ELR (cell line): ENCODE measurements around the gene TBX5.

Experiments used
- DNase-seq: peaks from one replicate; pipeline ENCODE4 v3.0.0-alpha.2; 2015; ENCODE audit warnings: low read depth

The TBX5 gene

DNA sequence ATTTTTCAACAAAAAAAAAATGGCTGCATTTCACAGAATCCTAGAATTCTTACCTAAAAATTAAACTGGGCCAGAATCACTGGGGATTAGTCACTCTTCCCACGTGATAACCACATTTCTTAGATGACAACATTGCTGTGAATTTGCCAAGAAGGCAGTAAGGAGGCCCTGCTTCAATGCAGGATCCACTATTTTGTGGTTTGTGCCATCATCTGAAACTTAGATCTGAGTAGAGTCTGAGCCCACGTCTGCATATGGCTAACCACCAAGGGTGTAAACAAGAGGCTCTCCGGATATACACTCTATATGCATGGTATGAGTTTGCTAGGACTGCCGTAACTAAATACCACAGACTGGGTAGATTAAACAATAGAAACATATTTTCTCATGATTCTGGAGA lies 24.4 kb upstream of the TBX5 start:
- peak; percentile 94 for DNase-seq

DNA sequence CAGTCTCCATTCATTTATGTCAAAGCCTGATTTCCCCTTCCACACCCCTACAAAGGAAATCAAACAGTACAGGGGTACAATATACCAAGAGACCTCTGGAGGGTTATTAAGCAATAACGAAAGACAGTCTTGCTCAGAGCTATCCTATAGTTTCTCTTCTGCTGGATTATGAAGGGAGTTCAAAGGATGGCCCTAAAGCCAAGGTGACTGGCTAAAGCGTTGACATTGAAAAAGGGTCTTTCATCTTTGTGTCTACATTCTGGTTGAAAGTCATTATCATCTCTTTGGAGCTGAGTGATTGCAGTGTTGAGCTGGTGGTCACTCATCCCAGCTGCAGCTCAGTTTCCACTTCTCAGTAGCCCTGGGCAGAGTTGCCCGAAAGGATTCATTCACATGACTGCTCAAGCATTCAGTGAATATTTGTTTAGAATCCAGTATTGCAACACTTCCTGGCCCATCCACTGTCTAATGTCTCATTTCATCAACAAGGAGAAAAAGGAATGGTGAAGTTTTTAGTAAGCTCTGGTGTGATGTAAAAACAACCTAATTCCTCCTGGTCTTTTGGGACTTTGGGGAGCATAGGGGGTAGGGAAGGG lies 19.2 kb upstream of the TBX5 start:
- DNase-seq: peak; percentile 68

DNA sequence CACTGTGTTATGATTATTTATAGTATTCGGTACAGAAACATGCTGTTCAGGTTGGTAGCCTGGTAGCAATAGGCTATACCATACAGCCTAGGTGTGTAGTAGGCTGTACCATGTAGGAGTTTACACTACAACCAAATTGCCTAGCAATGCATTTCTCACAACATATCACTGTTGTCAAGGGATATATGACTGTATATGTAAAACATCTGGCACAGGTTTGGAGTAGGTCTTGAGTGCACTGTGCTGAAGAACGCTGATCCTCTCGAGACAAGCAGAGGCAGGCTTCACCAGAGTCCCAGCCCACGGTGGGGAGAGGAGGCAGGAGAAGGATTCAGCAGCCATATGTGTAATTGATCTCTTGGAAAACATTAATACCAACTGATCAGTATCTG lies 15.0 kb upstream of the TBX5 start:
- no peak for DNase-seq

DNA sequence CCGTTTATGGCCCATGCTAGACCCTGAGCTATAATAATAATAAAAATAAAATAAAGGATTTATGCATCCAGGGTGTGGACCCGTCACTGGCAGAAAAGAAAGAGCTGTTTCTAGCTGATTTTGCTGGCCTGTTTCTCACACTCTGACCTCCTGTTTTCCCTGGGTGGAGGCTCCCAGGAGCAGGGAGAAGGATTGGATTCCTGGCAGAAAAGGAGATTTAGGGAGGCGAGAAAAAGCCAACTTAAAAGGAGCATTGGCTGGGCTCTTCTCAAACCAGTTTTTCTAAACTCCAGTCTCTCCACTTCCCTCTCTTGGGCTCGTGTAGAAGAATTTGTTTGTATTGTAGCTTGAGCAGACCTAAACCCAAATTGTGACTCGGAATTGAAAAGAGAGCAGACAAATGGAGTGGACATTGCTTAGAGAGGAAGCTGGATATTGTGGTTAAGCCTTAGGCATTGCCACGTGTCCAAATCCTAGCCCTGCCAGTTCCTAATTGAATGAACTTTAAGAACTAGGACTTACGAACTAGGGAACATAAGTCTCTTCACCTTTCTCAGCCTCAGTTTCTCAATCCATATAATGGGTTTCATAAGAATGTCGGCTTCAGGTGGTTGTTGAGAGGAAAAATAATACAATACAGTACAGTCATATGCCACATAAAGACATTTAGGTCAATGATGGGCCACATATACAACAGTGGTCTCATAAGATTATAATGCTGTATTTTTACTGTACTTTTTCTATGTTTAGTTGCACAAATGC lies 14.4 kb upstream of the TBX5 start:
- no peak for DNase-seq

GRCh38 chr12:114416028-114416427 lies 10.1 kb upstream of the TBX5 start:
- DNase-seq: no peak

DNA sequence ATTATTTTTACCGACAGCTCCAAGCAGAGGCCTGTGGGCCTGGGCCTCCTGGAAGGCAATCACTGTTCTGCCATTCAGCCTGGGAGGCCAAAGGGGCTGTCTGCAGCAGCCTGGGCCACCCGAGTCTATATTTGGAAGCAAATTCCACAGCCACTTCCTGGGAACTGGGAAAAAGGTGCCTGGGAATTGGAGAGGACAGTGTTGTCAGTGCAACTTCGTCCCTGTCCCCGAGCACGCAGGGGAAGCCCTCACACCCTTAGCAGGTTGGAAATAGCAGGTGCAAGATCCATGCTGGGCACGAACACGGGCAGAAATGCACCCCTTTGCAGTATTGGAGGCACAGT lies 9.6 kb upstream of the TBX5 start:
- DNase-seq: no peak

DNA sequence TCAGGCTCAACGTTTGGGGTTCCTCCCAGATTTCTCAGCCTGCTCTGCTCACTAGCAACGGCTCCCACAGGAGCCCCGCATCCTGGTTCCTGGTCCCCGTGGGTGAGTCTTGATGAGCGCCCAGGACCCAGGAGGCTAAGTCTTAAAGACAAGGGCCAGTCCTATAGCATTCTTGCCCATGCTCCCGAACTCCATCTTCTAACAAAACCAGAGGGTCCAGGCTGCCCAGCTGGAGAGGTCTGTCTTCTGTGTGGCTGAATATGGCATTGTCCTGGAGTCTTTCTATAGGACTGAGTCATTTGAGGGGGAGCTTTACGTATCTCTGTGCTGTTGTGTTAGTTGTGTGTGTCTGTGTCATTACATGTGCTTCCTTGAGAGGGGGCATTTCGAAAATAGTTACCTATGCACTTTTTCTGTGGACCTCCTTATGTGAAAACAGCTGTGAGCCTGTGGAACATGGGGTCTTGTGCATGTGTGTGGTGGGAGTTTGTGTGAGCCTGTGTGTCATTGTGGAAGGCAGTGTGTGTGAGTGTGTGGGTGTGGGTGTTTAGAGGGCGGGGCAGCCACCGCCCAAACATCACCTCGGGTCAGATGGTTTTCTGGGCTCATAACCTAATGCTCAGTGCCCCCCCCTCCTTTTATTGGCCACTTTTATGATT lies 9.1 kb upstream of the TBX5 start:
- DNase-seq: peak; percentile 47

DNA sequence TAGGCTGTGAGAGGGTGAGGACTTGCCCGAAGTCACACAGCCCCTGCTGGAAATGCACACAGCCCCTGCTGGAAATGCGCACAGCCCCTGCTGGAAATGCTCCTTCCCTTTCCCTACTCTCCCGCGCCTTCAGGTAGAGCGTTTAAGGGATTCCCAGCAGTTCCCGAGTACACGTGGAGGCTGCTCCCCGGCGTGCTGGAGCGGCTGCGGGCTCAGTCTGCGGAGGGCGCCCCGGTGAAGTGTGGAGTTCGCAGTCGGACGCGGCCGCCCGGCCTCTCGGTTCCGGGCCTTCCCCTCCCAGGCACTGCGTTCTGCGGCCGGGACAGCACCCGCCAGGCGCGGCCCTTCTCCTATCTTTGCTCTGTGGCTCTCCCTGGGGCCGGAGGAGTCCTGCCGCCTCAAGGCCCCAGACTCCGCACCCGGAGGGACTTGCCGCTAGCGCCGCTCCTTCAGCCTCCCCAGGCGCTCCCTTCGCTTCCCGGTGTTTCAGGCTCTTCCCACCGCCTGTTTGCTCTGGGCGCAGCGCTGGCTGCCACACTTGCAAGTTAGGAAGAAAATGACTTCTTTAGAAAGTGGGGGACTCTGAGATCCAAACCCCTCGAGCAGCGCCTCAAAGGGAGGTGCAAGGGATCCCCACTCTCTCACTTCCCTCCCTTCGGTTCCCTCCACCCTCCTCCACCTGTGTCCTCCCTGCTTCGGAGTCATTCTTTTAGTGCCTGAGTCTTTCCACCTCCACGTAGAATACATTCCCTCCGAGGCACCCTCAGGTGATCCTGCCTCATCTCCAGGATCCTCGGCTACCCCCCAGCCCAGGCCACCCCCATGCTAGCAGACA lies 8.3 kb upstream of the TBX5 start:
- peak; percentile 47 for DNase-seq

DNA sequence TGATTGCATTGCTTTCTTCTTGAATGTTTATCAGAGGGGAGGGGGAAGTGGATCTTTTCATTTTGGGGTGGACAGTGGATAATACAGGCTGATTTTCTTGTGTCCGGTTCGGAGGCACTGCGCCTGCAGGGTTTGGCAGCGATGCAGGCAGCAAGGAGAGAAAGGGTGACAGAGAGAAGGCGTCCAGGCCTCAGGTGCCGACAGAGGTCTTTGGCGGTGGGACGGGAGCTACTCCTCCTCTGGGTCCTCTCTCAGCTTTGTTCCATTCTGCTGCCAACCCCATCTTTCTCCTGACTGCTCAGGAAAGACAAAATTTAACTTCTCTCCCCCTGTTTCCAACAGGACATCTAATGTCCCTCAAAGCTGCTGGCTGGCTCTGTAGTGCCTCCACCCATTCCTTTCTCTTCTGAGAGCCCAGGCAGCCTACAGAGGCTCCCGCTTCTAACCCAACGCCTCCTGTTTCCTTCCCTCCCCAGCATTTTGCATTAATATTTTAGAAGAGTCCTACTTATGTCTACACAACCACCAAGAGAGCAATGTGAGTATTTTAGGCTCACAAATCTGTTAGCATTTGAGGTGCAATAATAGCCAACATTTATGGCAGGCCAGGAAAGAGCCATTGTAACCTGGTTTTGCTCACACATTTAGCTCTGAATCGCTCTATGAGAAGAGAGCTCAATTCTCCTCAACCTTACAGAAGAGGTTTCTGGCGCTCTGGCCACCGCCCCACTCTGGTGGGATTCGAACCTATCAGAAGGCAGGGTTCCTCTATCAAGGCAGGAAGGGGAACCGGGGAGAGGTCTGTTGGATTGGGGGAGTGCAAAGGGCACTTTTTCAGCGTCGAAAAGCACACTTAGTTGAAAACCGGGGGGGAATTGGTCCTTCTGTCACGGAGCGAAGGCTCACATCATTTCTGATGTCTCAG lies 7.1 kb upstream of the TBX5 start:
- DNase-seq: peak; percentile 9

DNA sequence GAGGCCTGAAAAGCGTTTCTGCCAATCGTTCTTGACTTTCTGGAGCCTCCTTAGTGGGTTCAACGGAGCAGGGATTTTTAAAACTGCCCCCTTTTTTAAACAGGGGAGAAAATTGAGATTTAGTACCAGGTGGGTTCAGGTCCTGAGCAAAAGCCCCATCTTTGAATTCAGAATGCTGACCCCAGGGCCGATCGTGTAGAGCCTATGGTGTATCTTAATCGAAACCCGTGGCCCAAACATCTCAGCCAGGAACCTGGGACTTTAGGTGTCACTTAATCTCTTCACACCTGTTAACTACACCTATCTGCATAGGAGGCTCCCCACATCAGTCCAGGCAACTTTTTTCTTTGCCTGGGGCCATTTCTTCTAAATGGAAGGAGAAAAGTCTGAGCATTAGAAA lies 6.4 kb upstream of the TBX5 start:
- DNase-seq: no peak

DNA sequence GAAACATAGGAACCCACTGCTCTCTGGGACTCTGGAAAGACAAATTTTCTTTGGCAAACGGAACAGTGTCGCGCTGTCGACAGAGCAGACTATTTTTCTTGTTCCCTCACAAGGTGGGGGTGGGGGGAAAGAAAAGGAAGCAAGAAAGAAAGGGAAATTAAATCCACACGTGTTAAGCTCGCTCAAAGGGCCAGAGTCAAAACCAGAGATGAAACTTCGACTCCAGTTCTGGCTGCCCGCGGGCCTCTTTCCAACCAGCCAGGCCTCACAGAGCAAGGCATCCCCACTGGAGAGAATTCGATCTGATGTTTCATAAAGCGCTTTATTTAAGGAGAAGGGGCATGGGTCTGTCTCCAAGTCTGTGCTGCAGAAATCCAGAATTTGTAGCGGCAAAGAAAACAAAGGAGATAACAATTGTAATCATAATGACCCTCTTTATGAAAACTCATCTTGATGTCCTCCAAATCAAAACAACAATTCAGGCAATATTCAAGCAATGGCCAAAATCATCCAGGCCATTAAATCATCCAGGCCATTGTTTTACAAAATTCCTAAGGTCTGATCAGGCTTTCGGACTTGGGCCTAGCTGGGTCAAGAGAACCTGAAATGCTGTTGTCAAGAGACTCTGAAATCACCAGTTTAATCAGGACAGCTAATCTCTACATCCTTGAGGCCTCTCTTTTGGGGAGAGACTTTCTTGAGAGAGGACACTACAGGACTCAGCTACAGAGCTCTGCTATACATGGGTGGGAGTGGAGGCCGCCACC lies 5.3 kb upstream of the TBX5 start:
- DNase-seq: peak; percentile 38

- DNase-seq: peak; percentile 29
Measured at GRCh38 chr12:114409852-114410600, 4.1 kb upstream of the TBX5 start.

- DNase-seq: peak; percentile 82
Measured at GRCh38 chr12:114408886-114409851, 3.2 kb upstream of the TBX5 start.

DNA sequence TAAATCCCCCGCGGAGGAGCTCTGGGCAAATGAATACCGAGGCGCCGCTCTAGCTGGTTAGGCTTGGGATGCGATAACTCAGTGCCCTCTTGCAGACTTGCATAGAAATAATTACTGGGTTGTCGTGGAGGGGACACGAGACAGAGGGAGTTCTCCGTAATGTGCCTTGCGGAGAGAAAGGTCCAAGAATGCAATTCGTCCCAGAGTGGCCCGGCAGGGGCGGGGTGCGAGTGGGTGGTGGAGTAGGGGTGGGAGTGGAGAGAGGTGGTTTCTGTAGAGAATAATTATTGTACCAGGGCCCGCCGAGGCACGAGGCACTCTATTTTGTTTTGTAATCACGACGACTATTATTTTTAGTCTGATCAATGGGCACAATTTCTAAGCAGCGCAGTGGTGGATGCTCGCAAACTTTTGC lies 2.5 kb upstream of the TBX5 start:
- DNase-seq: peak; percentile 56

- DNase-seq: peak; percentile 84
Measured at GRCh38 chr12:114407842-114408411, 2.0 kb upstream of the TBX5 start.

- peak; percentile 43 for DNase-seq
Measured at GRCh38 chr12:114406984-114407841, 1.3 kb upstream of the TBX5 start.

DNA sequence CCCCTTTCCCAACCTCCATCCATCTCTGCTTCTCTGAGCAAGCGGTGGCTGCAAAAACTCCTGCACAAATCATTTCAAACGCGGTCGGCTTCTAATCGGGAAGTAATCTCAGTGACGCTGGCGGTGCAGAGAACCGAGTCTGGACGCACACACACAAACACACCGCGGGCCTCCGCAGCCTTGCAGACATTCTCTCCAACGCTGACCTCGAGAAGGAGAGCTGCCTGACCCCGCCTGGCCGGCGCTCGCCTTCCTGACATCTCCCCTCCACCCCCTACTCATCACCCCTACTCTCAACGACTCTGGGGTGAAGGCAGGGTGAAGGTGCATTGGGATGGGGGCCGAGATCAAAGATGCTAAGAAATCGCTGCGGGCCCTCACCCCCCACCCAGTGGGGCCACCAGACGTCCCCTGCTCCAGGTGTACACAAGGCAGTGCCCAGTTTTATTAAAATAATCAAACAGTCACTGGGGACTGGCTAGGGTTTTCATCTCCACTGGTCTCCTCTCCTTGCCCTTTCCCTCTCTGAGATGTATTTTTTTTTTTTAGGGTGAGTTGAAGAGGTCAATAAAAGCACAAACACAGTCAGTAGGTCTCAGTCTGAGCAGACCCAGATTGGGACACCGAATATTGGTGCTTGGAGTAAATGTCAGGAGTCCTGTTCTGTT lies 506 bp upstream of the TBX5 start:
- DNase-seq: peak; percentile 76
